Measurements from ENCODE around the gene HPSE2.

HPSE2 gene

DNA sequence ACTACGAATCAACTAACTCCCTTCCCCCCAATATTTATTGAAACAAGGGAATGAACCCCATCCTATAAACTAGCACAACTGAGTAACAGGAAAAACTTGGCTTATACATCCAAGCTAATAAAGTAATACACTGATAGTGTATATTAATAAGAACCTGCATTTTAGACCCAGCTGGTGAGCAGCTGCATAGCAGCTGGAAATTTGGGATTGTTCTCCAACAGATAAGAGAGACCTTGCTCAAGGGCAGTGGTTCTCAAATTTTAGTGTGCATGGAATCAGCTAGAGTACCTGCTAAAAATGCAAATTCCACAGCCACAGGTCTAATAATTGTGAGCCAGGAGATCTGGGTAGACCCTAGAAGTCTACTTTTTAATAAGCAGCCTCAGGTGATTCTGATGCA lies 404.3 kb downstream of the HPSE2 start:
- DNase-seq = no peak

DNA sequence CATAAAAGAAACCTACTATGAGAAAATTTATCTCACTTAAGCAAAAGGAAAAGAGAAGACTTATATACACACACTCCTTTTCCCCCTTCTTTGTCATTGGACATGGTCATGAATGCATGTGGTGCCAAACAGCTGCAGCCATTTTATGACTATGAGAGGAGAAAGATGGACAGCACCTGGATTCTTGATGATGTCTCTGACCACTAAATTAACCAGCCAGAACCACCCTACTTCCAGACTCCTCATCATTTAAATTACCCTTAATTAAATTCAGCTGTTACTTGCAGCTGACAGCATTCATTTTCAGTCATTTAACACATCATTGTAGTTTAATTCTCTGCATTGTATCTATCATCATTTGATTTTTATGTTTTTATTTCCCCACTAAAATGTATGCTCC lies 409.9 kb downstream of the HPSE2 start:
- DNase-seq = no peak

DNA sequence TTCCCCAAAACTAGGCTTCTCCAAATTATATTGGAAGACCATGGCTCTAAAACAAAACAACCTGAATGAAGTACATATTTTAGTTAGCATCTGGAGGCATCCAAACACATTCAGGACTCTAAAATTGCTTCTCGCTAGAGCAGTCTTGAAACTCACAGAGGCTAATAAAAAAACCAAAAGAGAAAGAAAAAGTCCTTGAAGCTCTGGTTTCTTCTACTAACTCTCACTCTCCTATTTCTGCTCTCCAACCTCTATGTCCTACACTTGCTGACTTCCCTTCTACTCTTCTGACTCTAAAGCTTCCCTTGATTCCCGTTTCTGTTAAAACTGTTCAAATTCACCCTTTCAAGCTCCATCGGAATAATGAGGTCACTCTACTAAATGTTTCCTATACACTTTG lies 418.3 kb downstream of the HPSE2 start:
- no peak for DNase-seq

DNA sequence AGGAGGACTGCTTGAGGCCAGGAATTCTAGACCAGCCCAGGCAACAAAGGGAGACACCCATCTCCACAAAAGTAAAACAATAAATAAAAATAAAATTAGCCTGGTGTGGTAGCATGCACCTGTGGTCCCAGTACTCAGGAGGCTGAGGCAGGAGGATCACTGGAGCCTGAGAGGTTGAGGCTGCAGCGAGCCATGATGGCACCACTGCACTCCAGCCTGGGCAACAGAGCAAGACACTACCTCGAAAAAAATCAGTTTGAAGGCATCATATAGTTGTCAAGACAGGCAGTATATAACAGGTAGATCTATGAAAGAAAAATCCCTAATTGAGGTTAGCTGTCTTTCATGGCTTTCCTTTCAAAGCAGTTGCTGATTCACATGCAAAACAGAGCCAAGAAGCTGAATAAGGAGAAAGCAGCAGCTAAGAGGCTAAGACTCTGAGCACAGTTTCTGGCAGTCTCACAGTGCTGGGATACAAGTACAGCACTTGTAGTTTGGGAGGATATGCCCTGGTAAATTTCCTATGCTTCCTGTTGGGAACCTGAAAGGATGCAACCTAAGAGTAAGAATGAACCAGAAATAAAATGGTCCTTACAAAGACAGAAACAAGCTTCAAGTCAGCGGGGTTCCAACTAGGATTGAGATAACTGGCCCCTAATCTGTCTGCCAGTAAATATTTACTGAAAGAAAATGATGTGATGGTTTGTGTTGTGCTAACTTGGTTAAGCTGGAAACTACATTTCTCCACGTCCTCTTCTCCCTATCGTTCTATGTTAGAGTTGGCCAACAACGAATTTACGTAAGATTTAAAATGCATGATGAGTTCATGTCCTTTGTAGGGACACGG lies 420.4 kb downstream of the HPSE2 start:
- no peak for DNase-seq

DNA sequence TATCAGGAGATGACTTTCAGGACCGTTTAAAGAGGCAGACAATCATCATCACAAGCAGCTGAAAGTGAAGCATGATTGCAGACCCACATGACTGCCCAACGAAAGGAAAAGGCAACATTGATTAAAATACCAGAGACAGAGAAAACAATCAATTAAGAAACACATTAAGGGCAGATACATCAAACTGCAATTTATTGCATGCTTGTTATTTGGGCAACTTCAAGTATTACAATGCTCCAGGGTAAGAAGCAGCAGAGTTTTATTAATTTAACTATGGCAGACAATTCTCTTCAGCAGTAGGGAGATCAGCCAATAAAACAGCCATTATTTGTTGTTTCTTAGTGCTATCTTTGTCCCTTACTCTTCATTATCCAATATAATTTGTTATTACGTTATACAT lies 421.2 kb downstream of the HPSE2 start:
- no peak for DNase-seq

DNA sequence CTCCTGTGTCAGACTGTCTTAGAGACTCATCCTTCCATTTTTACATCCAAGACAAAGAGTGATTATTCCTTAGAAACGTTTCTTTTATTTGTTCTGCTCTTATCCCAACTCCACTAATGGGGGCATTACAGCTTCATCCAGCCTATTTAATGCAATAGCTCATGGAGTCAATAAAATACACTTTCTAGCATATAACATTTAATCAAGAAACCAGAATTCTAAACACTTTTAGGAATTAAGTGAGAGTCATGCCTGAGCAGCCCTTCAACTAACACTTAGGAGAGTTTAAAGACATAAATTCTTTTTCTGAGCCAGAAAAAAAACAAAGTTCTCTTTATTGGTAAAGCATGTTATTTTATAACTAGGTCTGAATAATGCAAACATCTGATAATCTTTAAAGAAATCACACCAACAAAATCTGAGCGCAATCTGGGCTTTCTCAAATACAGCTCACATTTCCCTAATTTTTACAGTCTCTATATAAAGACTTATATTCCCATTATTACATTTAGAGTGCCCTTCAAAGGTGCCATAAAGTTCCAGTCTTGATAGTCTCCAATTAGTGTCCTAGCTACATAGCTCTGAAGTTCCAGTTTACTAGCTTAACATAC lies 427.3 kb downstream of the HPSE2 start:
- DNase-seq = no peak

DNA sequence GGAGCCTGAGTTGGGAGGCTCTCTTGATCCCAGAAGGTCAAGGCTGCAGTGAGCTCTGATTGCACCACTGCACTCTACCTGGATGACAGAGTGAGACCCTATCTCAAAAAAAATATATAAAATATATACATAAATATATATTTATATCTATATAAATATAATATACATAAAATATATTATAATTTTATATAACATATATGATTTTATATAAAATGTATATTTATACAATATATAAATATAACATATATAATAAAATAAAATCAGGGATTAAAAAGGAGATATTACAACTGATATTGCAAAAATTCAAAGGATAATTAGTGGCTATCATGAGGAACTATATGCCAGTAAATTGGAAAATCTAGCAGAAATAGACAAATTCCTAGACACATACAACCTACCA lies 435.4 kb downstream of the HPSE2 start:
- no peak for DNase-seq

DNA sequence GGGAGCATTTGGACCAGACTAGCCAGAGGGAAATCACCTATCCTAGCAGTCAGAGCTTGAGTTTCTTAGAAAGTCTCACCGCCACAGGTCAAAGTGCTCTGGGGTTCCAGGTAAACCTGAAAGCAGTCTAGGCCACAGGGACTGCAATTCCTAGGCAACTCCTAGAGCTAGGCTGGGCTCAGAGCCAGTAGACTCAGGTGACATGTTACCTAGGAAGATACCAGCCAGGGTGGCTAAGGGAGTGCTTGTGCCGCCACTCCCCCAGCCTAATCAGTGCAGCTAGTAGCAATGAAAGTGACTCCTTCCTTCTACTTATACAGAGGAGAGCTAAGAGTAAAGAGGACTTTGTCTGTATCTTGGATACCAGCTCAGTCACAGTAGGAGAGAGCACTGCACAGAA lies 440.2 kb downstream of the HPSE2 start:
- DNase-seq = no peak

DNA sequence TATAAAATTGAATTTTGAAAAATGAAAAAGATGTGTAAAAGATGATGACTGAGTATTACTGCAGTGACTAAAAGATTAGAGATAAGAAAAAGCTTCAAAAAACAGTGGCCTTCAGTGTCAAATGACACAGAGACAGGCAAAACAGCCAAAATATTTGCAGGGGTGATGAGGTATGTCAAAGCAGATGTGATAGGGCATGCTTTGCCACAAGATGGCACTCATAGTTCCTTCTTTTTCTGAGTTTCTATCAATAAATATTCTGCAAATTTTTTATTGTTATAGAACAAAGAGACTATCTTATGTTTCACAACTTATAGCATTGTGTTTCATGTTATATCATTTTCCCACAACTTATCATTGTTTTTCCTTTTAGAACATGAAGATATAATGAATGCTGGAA lies 444.8 kb downstream of the HPSE2 start:
- no peak for DNase-seq

DNA sequence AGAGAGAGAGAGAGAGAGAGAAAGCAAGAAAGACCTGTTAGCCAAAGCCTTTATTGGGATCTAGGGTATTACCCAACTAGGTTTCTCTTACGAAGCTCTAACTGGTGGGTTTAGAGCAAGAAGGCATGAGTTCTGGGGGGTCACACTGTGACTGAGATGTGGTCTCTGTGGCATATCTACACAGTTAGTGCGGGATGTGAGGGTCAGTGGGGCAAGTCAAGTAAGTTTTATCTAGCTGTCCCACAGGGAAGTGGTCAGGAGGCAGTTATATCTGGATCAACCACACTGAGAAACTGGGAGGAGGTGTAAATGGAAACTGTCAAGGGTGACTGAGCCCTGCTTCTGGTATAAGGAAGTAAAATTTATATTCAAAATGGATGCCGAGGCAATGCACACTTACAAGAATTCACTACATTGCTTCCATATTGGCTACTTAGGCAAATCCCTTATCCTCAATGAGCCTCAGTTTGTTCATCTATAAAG lies 457.3 kb downstream of the HPSE2 start:
- DNase-seq = no peak

DNA sequence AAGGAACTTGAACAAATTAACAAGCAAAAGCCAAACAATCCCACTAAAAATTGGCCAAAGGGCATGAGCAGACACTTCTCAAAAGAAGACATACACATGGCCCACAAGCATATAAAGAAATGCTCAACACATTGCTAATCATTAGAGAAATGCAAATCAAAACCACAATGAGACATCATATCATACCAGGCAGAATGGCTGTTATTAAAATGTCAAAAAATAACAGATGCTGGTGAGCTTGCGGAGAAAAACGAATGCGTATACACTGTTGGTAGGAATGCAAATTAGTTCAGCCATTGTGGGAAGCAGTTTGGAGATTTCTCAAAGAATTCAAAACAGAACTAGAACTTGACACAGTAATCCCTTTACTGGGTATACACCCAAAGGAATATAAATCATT lies 477.2 kb downstream of the HPSE2 start:
- no peak for DNase-seq

DNA sequence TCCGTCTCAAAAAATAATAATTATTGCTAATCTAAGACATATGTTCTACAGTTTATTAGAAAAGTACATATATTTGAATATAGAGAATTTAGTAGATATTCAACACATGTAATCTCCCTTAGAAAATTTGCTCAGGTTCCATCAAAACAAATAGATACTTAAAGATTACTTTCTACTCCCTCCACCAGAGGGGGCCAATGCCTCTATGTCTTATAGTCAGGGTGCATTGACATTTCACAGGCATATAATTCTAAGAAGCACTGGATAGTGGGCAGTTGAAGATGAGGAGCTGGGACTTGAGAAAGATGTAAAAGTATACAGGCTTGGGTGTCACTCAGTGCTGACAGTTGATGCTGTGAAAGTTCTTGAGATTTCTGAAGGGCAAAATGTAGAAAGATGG lies 487.4 kb downstream of the HPSE2 start:
- DNase-seq = peak in 1 of 5 donors; percentile 3

DNA sequence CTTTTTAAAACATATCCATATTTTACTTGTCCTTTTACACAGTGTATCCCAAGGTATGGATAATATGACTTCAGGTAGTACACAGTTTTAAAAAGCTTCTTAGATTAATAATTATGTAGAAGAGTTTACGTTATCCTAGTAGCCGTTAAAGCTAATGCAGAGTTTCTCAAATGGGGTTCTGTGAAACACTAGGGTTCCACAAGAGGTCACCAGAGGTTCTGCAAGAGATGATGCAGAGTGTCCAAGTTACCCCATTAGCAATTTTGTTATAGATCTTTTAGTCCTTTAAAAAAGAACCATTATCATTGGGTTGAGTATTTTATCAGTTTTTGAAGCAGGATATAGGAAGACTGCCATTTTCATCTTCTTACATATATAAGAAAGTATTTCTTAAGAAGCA lies 490.0 kb downstream of the HPSE2 start:
- no peak for DNase-seq

DNA sequence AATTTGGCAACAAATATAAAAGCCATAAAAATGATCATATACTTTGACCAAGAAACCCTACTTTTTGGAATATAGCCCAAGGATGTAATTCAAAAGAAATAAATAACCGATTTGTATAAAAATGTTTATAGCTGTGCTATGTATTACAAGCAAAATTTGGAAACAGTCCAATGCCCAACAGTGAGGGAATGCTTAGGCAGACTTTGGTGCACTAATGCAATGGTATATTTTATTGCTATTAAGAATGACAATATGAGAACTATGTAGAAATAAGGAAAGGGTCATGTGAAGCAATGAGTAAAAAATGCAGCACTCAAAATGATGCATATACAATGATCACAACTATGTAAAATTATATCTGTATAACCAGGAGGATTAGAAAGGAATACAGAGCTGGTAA lies 515.1 kb downstream of the HPSE2 start:
- DNase-seq = no peak

DNA sequence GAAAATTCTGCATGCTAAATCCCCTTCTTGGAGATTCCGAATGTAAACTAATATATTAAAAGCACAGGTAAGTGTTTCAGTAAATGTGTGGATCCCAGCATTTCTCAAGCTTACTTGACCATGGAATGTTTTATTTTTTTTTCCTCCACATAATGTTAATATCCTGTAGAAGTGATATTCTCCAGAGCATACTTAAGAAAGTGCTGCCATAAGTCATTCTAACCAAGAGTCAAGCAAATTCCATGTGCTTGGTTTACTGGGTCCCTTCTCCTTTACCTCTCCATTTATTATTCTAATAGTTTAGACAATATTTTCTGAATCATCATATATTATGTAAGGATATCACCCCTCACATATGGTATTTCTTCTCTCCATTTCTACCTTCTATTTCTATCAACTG lies 522.1 kb downstream of the HPSE2 start:
- DNase-seq = no peak

DNA sequence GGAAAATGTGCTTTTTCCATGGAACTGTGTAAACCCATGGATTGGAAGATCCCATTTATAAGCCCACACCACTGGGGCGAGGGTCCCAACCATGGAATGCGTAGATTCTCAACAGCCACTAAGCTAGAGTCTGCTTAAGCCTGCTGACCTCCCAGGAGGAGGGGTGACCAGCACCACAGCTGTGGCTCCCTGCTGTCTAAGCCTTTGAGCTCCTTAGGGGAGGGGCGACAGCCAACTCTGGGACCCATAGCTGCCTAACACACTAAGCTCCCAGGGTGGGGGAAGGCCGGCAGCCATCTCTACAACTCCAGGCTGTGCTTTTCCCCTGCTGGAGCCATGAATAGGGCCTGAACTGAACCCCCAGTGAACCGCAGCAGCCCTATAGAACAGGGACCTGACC lies 539.1 kb downstream of the HPSE2 start:
- DNase-seq = no peak

DNA sequence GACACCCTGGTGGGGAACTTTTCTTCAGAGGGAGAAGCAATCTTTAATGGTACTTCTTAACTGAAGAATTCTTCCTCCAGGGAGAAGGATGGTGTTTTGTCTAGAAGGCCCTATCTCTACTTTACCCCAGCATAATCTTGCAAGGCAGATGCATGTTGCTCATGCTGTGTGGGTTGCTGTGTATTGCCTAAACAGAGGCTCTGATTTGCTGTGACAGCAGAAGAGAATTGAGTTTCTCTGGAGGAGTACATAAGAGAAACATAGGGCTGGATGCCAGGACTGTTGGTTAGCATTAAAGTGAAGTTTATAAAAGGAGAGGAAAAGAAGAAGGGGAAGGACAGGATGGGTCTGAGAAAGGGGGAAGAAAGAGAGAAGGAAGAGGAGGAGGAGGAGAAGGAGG lies 540.8 kb downstream of the HPSE2 start:
- DNase-seq = no peak

DNA sequence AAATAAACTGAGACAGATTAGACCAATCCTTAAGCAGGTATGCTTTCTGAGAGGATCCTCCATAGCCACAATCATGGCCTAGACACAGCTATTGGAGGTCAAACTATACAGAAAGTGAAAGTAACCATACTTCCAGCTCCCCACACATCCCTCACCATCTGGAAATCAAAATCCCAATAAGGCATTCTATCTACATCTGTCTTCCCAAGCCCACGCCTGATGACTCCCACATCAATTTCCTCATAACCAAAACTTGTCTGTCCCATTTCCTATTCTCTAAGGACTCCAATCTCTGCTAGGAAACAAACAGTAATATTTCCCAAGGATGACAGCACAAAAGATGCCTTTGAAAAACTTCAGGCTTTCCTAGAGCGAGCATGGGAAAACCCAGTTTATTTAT lies 541.6 kb downstream of the HPSE2 start:
- DNase-seq = no peak

DNA sequence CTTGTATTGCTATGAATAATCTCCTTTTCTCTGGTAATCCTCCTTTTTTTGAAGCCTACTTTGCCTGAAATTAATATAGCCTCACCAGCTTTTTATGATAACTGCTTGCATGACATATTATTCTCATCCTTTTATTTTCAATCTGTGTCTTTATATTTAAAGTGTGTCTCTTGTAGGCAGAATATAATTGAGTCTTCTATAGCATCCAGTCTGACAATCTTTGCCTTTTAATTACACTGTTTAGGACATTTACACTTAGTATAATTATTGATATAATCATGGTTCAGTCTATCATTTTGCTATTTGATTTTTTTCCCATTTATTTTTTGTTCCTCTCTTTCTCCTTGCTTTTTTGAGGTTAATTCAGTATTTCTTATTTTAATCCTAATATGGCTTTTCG lies 548.0 kb downstream of the HPSE2 start:
- DNase-seq = no peak

DNA sequence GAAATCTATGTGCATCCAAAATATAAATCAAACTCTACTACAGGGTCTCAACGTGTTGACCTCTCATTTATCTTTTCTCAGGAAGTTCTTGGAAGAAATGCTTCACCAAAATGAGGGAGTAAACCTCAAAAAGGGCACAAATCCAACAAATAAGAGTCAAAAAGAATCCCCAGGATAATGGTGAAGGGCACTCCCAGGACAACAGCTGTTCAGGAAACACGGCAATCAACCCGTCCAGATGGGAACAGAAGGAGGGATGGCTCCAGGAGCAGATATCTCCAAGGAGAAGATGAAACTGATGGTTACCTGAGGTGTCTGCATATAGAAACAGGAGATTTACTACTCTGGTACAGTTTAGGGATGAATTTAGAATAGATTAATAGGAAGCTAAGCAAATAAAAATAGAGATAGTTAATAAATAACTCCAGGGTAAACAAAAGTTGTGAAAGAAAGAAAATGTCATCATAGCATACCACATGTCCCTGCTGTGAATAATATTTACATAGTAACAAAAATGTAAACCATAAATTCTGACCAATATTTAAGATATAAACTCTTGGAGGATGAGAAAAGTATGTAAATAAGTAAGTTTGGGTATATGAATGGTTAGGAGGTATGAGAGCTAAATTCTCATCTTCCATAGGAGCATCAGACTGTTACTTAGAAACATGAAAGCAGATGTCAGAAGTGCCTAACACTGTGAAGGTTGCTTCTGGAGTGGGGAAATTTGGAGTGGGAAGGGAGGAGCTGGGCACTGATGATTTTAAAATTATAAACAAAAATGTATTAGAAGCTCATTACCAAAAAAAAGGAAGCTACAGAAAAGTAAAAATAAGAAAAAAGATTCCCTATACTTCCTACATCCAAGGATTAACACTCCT lies 551.4 kb downstream of the HPSE2 start:
- DNase-seq = no peak

DNA sequence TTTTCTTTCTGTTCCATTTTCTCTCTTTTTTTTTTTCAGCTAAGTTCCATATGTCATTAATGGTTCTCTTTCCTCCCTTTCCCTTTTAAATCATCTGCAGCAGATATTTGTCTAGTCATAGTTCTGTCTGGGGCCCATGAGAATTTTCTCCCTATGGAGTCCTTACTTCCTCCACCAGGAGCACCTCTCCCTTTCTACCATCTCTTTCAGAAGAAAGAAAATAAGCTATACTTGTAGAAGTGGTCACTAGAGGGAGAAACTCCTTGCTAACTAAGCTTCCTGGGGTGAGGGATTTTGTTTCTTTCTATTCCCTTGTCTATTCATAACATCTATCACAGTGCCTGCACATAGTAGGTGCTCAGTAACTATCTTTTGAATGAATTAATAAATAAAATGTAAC lies 558.8 kb downstream of the HPSE2 start:
- no peak for DNase-seq

DNA sequence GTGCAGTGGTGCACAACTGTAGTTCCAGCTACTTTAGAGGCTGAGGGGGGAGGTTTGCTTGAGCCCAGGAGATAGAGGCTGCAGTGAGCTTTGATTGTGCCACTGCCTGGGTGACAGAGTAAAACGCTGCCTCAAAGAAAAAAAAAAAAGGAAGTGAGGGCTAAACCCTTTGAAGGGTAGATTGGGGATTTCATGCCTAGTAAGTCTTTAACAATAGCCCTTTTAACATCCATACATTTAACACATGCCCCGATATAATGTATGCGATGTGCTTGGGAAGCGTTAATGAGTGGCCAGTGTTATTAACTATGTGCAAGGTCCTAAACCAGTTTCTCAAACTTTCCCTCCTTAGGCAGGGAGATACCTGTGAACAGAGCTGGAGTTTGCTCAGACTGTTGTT lies 559.8 kb downstream of the HPSE2 start:
- DNase-seq = no peak

DNA sequence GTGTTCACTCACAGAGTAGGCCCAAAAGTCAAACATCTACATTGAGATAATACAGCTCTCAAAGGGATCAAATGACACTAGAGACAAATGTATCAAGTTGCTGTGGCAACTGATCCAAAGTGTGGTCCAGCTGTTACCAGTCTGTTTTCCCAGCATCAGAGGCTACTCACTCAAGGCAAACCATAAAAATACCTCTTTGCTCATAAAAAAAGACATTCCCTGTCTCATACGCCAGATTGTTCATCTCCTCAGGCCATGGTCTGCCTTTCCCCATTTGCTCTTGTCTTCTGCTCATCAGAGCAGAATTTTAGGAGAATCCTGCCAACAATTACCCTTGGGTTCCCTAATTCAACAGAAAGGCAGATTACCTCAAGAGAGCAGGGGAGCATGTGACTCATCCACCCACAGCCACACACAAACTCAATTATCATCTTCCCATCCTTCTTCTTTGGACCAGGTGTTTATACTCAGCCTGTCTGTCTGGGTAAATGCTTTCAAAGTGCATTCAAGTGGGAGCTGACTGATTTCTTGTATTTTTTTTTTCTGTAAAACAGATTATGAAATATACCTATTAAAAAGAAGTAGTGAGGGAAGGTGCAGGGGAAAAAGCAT lies 562.4 kb downstream of the HPSE2 start:
- DNase-seq = no peak
